T-helper 9 cell (primary cell): ENCODE measurements around the gene PSAPL1.

Experiments
- DNase-seq: peaks from one replicate; pipeline ENCODE4 v3.0.0-alpha.2; 2020

PSAPL1 gene

DNA sequence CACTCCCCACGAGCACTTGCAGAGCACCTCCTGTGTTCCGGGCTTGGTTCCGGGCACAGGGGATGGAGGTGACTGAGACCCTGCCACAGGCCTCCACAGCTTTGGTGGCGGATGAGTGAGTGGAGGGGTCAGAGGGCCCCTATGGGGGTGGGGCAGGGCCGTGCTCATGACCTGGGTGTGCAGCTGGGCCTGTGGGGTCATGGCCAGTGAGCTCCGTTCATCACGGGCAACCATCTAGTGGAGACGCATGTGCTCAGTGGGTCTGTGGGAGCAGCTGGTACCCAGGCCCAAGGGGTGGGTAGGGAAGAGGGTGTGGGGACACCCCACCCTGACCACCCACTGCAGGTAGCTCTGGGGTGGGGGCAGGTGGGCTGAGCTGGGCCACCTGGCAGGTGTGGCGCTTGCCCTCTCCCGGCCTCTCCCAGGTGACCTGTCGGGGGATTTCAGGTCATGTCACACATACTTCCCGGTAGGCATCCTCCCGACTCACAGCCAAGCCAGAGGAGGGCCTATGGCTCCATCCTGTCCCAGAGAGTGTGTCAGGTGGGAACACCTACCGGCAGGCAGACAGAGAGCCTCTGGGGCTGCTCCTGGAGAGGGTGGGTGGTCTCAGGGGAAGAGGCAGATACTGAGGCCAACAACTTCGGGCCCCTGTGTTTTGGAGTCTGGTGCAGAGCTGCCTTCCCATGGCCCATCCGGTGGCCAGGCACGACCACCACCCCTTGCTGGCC, 3.6 kb downstream of the PSAPL1 start:
- no peak for DNase-seq

DNA sequence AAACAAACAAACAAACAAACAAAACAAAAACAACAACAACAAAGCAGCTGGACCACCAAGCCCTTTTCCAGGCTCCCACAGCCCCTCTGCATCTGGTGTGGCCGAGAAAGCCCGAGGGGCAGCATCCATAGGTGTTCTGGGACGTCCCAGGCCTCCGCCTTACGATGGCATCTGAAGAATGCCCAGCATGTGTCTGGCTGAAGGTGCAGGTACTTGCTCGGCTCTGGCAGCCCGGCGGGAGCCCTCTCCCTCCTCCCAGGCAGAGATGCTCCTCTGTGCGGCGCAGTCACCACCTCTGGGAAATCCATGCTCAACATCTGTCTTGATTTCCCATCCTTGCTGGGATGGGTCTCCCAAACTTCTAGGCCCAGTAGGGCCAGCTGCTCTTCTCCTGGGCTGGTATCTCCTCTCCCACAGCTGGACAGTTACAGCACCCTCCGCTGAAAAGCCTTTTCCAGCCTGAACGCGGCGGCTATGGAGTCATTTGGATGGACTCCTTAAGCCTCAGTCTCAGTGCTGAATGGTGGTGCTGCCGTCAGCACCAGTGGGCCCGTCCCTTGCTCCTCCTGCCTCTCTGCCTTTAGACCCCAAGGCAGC, 4.3 kb downstream of the PSAPL1 start:
- DNase-seq: no peak

DNA sequence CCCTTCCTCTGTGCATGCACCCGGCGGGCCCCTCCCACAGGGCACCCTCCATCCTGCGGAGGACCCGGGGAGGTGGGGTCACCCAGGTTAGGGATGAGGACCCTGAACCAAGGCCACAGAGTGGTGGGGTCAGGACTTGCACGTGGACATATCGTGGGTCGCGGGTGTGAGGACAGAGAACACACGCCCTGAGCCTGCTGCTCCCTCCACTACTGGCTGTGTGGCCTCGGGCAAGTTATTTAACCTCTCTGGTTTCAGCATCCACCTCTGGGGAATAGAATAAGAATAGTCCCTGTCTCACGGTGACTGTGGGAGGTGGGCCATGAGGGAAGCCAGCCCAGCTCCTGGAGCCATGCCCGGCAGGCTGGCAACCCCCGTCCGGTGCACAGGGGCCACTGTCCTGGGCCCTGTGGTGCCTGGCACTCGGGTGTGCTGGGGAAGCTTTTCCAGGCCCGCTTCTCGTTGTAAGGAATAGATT, 5.1 kb downstream of the PSAPL1 start:
- DNase-seq: no peak

DNA sequence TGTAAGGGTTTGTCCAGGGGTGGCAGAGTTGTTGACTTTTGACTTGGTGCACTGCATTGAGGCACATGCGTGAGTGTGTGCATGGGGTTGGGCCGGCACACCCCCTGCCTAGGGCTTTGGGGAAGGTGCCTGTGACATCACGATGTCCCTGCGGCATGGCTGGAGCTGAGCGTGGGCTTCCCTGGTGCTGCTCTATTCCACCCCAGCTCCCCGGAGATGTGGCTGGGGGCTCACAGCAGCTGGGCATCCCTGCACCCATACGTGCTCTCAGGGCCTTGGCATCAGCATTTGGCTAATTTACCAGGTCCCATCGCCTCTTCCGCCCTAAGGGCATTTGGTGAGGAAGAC, 5.7 kb downstream of the PSAPL1 start:
- no peak for DNase-seq

DNA sequence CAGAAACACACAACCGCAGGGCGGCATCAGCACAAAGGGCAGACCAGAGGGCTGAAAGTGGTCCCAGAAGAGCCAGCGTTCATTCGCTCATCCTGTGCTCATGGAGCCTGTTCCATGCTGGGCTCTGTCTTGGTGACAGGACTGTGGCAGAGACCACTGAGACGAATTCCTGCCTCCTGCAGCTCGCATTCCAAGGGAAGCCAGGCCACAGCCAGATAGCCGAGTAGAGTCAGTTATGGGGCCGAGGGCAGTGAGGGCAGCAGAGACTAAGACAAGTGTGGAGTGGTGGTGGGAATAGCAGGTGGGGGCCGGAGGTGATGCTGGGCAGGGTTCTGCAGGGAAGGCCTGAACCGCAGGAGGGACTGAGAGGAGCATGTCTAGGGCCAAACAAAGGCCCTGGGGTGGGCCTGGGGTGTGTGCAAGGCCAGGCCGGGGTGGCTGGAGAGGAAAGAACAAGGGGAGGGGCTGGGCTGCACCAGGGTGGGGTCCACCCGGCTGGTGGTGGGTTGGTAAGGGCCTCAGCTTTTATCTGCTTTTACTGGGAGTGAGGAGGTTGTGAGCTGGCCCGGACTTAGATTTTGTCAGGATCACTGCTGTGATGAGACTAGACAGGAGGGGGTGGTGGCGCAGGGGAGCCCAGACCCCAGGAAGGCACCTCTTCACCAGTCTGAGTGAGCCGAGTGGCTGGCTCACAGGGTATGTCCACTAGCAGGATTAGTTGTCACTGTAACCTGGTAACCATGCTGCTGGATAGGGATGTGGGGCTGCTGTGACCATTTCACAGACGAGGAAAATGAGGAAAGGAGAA, 6.3 kb downstream of the PSAPL1 start:
- DNase-seq: no peak

DNA sequence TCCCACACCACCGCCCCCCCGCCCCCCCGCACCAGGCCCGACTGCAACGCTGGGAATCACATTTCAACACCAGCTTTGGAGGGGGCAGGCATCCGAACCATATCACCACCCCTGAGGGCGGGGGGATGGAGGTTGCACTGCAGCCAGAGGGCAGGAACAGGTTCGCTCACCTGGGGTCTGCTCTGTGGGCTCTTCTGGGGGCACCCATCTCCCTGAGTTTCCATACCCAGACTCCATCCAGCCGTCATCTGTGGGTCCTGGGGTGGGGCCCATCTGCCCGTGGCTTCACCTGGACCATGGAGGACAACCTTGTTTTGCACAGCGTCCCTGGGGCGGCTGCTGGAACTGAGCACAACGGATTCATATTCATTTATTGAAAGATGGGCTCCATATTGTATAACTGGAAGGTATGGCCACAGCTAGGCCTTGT, 6.9 kb downstream of the PSAPL1 start:
- DNase-seq: no peak

DNA sequence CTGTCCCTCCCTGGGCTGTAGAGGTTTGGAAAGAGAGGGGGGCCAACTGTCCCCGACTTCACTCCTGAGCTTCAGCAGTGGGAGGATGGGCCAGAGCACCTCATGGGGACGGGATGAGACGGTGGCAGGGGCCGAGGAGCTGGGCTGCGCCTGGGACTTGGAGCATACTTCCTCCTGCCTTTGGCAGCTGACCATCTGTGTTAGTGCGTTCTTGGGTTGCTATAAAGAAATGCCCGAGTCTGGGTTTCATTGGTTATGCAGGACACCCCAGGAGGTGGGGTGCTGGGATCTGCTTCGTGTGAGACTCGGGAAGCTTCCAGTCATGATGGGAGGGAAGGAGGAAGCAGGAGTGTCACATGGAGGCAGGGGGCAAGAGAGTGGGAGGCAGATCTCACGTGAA, 7.4 kb downstream of the PSAPL1 start:
- no peak for DNase-seq

DNA sequence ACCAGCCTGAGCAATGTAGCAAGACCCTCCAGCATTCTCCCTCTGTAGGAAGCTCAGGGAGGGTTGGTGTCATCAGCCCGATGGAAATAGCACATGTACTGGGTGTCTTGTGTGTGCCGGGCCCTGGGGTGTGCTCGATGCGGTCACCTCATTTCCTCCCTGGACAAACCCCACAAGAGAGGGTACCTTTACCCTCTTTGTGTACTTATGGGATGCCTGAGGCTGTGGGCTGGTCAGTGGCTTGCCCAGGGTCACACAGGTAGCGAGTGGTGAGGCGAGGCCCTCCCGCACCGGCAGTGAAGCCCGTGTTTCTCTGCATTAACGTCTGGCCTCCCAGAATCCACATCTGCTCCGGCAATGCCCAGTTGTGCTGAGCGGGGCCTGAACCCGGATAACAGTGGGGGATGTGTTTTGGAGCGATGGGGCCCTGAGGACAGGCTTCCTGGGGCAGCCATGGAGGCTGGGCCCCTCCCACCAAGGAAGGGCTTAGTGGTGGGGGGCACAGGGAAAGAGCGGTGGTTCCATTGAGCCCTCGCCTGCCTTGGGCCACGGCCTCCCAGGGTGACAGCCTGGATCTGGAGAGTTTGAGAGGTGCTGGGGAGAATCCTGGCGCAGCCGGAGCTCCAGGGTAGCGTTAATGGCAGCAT, 8.1 kb downstream of the PSAPL1 start:
- no peak for DNase-seq

DNA sequence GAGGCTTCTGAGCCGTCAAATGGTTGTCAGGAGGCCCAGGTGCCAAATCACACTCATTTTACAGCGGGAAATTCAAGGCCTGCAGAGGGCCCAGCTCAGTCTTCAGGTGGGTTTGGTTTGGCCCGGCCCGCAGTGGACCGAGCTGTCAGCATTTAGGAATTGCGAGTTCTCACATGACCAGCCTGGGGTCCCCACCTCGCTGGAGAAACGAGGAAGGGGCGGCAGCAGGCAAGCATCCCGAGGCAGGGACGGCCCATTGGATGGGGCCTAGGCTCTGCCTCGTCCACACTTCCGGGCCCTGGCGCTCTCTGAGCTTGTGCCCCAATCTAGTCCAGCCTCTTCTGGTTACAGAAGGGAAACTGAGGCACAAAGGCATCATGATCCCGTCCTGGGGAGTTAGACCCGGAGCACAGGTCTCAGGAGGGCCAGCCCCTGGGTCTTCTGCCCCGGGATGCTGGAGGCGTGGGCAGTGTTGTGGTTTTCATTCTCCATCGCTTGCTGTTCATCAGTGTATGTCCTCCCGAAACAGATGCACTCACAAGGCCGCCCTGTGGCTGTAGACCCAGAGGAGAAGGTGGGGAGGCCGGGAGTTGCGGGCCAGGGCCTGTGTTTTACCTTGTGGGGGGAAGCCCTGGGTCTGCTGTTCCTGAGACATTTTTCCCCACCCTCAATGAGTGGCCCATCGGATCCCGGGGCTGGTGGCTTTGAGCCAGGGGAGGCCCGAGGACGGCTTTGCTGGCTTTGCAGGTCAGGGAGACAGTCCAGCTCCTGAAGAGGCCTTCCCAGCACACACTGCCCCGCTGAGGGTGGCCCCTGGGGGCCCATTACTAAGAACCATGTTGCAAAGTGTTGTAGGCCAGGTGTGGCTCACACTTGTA, 8.9 kb downstream of the PSAPL1 start:
- DNase-seq: no peak

DNA sequence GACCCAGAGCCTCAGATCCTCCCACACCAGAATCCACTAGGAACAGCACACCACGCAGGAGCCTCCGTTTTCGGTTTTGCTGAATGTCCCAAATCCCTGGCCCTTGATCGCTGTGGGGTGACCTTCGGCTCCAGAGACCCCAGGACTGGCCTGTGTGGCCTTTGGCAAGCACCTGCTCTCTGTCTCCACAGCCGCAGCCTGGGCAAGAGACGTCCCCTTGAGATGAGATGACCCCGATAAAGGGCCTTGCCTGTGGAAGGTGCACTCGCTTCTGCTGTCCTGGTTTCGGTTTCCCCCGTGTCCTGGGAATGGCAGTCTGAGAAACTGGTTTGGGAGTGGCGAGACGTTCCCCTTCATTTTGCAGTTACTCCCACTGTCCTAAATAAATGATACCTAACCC, 9.6 kb downstream of the PSAPL1 start:
- DNase-seq: no peak

DNA sequence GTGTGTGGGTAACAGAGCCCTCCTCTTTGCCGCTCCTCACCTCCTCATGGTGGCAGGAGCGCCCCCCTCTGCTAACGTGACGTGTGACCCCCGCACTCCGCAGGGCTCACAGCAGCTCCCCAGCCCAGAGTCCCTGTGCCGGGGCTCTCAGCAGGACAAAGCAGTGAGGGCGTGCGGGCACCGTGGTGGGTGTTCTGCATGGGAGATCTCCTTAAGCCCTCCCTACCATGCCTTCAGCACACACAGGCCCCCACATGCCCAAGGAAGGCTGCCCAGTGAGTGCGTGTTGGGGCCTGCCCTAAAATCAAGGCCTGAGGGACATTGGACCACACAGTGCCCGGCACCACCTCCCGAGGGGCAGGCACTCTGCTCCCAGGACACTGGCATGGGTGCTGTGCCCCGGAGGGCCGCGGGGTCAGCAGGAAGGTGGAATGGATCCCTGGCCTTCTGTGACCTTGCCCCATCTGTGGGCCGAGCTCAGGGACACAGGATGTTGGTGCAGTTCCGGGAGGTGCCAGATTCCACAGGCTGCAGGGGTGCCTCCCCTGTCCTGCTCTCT, 10.1 kb downstream of the PSAPL1 start:
- DNase-seq: no peak

DNA sequence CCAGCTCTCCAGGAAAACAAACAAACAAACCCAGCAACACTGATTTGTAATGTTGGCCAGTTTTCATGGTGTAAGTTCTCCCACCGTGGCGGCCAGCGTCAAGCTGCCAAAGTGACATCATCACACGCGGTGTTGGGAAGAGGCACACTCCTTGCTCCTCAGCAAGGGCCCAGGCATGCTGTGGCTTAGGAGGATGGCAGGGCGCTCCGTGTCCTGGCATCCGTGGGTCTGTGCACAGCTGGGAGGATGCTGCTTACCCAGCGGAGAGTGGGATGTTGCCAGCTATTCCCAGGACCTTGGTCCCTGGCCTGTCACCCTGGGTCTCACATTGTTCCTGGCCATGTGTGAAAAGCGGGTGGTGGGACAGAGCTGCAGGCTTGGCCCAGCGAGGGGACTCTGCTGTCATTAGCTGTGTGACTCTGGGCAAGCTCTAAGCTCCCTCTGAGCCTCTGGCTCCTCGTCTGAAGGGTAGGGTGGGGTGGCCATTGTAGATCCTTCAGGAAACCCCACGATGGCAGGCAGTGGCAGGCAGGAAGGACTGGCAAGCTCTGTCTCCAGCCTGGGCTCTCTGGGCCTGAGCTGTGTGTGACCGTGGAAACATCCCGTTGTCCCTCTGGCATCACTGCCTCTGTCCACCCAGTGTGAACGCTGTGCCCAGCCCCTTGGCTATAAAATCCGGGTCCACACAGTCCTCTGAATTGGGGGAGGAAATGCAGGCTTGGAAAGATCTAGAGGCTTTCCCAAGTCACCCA, 10.8 kb downstream of the PSAPL1 start:
- DNase-seq: no peak

DNA sequence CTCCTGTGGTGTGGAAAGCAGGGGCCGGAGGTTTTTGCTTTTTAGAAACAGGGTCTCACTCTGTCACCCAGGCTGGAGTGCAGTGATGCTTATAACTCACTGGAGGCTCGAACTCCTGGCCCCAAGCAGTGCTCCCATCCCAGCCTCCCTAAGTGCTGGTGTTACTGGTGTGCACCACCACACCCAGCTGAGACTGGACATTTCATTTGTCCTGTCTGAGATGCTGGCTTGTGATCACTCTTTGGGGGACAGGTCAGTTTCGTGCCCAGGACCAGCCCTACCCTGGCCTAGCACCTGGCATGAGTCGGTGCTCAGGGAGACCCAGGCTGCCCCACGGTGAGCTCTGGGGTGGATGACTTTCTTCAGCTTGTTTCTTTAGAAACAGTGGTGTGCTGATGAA, 11.3 kb downstream of the PSAPL1 start:
- no peak for DNase-seq

DNA sequence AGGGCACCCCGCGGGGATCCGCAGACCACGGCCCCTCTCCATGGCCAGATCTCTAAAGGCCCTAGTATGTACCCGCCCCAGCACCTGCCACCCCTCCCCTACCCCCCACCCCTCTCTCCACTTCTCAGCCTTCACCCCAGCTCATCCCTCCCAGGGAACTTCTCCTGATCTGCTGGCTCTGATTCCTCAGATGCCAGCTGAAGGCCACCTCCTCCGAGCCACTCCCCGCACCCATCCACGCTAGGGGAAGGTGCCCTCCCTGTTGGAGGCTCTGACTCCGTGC, 11.9 kb downstream of the PSAPL1 start:
- no peak for DNase-seq

DNA sequence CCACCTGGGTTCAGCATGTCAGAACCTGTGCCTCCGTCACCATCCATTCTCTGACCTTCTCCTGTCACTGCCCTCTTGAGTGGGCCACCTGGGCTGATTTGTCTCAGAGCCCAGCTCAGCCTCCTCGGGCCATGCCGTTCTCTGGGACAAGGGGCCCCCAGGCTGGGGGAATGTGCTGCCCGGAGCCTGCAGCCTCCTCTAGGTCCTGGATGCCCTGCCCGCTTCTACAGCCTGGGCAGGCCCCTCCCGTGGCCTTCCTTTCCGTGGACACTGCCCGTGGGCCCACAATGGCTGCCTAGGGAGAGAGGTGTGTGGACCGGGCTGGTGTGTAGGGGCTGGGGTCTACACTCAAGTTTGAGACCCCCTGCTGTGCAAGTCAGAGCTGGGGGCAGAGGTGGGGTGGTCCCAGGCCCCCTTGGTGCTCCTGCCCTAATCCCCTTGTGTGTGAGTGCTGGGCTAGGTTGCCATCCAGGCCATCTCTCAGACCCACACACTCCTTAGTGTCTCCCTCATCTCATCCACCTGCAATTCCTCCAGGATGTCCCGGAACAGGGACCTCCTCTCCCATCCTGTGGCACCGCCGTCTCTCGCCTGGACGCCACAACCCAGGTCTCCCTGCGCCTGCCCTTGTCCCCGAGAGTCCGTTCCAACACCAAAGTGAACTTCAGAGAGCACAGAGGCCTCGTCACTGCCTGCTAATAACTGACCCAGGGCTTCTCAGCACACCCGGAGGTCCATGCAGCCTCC, 12.4 kb downstream of the PSAPL1 start:
- no peak for DNase-seq

DNA sequence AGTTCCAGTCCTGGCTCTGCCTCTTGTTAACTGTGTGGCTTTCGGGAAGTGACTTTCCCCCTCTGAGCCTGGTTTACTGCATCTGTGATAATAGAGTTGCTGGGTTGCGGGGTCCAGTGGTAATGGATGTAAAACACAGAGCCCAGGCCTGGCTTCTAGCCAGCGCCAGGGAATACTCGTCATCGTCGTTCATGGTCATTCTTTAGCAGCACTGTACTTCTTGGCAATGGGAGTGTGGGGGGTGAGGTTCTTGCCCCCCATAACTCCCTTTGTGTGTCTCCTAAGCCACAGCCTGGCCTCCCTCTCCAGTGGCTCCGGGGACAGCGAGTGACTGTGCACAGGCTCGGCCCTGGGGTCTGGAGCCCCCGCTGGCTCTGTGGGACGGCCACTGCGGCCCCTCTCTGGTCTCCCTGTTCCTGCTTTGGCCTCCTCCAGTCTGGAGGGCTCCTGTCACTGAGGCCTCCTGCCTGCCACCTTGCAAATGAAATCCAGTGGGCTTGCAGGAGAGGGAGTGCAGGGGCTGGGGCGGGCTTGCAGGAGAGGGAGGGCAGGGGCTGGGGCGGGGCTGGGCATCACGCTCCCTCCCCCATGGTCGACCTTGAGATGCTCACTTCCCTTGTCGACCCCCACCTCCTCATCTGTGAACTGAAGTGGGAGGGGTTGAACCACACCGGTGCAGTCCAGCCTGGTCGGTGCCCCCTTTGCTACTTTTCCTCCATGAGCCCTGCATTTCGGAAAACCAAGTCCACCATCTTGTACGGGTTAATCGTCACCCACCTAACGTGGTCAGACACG, 13.2 kb downstream of the PSAPL1 start:
- no peak for DNase-seq

DNA sequence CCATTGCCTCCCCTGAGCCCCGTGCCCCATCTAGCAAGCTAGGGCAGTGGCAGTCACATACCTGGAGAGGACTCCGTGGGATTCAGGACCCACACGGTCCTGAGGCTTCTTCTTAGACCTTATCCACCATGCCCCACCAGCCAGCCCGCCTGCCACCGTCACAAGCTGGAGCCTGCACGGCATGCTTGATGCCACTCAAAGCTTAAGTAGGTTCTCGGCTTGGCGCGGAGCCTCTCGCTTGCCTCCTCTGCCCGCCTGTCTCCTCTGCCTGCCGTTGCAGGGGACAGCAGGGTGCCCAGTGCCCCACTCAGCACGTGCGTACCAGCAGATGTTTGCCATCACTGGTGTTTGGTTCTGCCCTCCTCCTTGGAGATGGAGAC, 14.1 kb downstream of the PSAPL1 start:
- DNase-seq: no peak

DNA sequence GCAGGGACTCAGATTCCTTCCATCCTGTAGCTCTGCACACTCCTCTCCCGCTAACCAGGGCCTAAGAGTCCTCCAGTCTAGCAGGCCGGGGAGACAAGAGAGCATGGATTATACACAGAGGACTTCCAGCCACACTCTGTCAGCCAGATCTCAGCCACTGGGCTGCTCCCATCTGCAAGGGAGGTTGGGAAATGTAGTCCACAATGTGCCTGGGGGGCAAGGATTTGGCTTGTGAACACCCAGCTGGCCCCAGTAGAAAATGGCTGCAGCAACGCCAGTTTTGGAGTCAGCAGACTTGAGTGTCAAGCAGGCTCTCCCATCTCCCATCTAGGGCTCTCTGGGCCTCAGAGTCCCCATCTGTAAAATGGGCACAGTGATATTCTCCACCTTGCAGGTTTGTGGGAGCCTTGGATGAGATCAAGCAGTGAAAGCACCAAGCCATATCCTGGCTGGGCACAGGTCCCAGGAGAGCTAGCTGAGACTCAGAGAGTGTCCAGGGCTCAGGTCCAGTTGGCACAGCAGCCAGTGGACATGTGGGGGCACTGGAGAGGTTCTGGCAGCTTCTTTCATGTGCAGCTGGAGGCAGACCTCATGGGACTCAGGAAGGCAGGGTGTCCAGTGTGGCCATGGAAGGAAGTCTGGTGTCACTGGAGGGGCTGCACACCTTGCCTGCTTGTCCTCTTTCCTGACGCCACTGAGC, 14.6 kb downstream of the PSAPL1 start:
- no peak for DNase-seq
